D721Med (cell line): ENCODE results near the gene MISP.
"Not testable (repeated sequence)": the region's sequence is repeated elsewhere in the genome, so short reads cannot be mapped to it uniquely, and the experiment has no call there.

ENCODE experiments used
- DNase-seq: peaks from one replicate; pipeline ENCODE4 v3.0.0; 2011; ENCODE audit warnings: low spot score; ENCODE audit not compliant: insufficient read length
- FAIRE-seq: peaks from 2 replicates; lab custom pipeline; 2011; peaks lifted over from hg19 to GRCh38; lab: Jason Lieb, UNC
- TF ChIP-seq, protein P1 (sequence below): IDR thresholded peaks from 2 replicates; pipeline ENCODE4 v1.5.1; 2012; ENCODE audit warnings: mild to moderate bottlenecking, control low read depth; ENCODE audit not compliant: insufficient read depth; ENCODE audit errors: missing control alignments

The MISP gene

DNA sequence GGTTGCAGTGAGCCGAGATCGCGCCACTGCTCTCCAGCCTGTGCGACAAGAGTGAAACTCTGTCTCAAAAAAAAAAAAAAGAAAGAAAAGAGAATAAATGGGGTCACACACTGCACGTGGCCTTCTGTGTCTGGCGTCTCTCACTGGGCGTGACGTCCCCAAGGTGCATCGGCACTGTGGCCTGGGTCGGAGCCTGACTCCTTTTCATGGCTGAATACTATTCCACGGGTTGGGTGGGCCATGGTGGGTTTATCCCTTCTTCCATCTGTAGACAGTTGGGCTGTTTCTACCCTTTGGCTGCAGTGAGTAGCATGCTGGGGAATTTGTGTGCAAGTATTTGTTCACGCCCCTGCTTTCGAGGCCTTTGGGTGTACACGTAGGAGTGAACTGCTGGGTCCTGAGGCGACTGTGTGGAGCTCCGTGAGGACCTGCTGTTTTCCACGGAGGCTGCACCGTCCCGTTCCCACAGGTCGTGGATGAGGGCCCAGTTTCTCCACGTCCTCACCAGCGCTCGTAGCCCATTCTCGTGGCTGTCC, 8.3 kb upstream of the MISP start:
- TF ChIP-seq, protein P1, sequence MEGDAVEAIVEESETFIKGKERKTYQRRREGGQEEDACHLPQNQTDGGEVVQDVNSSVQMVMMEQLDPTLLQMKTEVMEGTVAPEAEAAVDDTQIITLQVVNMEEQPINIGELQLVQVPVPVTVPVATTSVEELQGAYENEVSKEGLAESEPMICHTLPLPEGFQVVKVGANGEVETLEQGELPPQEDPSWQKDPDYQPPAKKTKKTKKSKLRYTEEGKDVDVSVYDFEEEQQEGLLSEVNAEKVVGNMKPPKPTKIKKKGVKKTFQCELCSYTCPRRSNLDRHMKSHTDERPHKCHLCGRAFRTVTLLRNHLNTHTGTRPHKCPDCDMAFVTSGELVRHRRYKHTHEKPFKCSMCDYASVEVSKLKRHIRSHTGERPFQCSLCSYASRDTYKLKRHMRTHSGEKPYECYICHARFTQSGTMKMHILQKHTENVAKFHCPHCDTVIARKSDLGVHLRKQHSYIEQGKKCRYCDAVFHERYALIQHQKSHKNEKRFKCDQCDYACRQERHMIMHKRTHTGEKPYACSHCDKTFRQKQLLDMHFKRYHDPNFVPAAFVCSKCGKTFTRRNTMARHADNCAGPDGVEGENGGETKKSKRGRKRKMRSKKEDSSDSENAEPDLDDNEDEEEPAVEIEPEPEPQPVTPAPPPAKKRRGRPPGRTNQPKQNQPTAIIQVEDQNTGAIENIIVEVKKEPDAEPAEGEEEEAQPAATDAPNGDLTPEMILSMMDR: no peak
- no peak for DNase-seq
- FAIRE-seq: no peak

DNA sequence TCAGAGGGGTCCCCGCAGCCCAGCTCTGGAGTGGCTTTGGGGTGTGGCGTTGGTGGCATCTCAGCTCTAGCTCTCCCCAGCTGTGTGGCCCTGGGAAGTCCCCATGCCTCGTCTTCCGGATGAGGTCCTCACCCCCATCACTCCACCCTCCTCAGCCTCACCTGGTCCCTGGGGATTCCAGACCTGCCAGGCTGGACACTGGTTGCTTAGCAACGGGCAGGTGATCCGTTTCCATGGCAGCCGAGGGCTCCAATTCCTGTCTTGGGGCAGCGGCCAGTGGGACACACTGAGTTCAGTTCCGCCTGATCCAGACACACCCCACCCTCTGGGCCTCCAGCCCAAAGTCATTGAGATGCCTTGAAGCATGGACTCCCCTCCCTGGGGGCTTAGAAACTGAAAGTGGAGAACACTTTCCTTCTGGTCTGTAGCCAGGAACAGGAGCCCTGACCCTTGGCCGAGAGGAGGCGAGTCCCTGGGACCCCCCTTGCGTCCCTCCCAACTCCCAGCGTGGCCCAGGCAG, 7.7 kb upstream of the MISP start:
- no peak for FAIRE-seq
- TF ChIP-seq, protein P1: no peak
- no peak for DNase-seq

- FAIRE-seq, DNase-seq: not testable (repeated sequence)
Observed at GRCh38 chr19:745138-745537, 5.8 kb upstream of the MISP start.

- DNase-seq (no peak), FAIRE-seq (no peak)
- TF ChIP-seq, protein P1: no peak
Observed at GRCh38 chr19:746208-746819, 4.6 kb upstream of the MISP start.

GRCh38 chr19:746956-747355, 4.0 kb upstream of the MISP start:
- DNase-seq: no peak
- TF ChIP-seq, protein P1: no peak
- FAIRE-seq: no peak

- no peak for FAIRE-seq
- TF ChIP-seq, protein P1: no peak
Observed at GRCh38 chr19:747432-748273, 3.3 kb upstream of the MISP start.

GRCh38 chr19:748274-748598, 2.7 kb upstream of the MISP start:
- FAIRE-seq (no peak), DNase-seq (no peak)
- TF ChIP-seq, protein P1: no peak

More at GRCh38 chr19:747432-748273, 3.3 kb upstream of the MISP start:
- DNase-seq: no peak
